NOMO-1 (cell line): Measurements from ENCODE around the gene COL13A1.
A peak's percentile ranks its signal among the peaks of the same experiment; 100 is the strongest.

Experiments
- DNase-seq, 2 experiments: peaks; one replicate each; lab custom pipeline; 2025; ENCODE audit not compliant: unreplicated experiment in 2 of 2; lab: John Stamatoyannopoulos, UW

The COL13A1 gene

GRCh38 chr10:69789164-69789576 is 12.5 kb upstream of the COL13A1 start:
- no peak for DNase-seq

DNA sequence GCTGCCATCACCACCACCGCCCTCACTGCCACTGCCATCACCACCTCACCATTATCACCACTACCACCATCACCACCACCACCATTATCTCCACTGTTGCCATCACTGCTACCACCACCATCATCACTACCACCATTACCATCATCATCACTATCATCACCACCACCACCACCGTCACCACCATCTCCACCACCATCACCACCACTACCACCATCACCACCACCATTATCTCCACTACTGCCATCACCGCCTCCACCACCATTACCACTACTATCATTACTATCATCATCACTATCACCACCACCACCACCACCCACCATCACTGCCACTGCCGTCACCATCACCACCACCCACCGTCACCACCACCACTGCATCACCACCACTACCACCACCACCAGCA is 9.9 kb upstream of the COL13A1 start:
- no peak for DNase-seq

DNA sequence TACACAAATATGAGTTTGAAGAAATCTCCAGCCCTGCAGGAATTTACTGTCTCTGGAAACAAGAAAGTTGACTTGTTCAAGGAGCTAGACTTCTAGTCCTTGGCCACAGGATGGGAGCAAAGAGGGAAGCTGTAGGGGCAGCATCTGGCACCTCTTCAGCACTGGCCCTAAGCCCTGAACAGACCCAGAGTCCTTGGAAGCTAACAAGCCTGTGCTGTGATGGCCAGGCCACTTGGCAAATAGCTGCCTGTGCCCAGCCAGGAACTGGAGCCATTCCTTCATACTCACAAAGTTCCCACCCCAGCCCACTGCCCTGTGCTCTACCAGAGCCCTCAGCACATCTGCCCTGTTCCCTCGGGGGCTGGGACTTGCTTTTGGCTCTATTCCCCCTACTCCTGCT is 9.4 kb upstream of the COL13A1 start:
- no peak for DNase-seq

DNA sequence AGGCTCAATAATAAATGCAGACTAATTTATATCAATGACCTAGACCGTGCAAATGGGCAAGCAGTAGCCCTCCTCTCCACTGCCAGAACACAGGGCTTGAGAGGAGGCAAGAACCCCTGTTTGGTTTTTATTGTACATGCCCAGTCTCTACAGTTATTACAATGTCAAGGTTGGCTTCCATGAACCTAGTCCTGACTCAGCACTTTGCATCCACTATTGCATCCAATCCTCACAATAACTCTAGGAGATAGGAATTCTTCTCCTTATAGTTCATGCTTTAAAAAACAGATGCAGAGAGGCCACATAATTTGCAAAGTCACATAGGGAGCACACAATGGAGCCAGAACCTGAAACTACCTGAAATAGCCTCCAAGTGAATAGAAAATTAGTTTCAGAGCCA is 7.0 kb upstream of the COL13A1 start:
- no peak for DNase-seq

- no peak for DNase-seq
These were observed 6.3 kb upstream of the COL13A1 start for GRCh38 chr10:69795242-69795934.

DNA sequence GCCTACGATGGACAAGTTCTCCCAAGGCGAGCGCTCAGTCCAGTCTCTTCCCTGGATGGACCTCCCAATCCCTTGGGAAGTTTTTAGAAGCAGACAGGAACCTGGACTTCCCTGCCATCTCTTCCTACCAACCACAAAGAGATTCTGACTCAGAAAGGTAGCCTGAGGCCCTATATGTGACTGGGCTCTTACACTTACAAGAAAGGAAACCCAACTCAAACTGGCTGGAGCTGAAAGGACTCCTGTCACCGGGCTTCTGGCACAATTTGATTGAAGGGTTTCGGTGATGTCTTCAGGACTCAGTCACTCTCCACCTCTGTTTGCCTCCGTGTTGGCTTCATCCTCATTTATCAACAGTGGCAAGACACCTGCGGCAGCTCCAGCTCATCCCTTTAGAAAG is 3.7 kb upstream of the COL13A1 start:
- no peak for DNase-seq

DNA sequence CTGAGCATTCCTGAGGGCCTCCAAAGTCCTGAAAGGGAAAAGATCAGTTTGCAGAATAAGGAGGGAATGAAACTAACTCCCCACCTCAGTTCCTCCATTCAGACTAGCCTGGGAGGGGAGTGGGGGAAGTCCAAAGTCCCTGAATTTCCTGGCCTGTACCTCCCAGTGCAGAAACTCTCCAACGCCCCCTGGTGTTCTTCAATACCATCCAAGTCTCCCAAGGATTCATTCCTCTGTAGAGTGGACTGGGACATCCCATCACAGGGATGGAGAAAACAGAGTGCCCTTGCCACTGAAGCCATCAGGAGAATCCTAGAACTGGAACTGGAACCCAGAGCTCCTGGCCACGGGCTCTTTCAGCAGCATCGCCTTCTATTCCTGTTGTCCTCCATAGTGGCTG is 1.6 kb upstream of the COL13A1 start:
- peak; percentile 25 to 55 for DNase-seq

DNA sequence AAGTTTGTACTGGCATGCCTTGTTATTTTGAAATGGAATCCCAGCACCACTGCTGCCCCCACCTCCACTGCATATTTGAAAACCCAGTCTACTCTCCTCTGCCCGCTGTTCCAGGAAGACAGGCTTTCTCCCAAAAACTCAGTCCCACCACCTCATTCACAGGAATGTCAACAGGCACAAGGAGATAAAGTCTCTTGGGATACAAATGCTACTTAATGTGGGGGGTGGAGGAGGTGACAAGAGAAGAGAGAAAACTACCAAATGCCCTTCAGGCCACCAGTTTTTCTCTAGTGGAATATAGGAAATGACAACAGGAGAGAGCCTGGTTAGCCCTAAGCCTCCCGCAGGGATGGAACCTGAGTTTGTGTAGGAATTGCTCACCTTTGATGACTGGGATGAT is 1.0 kb upstream of the COL13A1 start:
- no peak for DNase-seq

DNA sequence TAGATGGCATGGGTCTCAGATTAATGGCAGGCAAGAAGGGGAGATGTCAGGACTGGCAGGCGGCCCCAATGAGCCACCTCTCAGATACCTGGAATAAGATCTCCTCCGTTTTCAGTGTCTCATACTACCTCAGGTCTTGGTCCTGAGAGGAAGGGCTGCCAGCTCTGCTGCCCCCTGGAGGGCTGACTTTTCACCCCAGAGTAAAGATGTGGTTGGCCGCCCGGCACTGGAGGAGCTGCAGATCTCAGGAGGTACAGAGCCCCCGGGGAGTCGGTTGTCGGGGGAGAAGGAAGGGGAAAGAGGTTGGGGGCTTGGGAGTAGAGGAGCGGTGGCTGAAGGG is 642 bp upstream of the COL13A1 start:
- peak; percentile 38 to 60 for DNase-seq

DNA sequence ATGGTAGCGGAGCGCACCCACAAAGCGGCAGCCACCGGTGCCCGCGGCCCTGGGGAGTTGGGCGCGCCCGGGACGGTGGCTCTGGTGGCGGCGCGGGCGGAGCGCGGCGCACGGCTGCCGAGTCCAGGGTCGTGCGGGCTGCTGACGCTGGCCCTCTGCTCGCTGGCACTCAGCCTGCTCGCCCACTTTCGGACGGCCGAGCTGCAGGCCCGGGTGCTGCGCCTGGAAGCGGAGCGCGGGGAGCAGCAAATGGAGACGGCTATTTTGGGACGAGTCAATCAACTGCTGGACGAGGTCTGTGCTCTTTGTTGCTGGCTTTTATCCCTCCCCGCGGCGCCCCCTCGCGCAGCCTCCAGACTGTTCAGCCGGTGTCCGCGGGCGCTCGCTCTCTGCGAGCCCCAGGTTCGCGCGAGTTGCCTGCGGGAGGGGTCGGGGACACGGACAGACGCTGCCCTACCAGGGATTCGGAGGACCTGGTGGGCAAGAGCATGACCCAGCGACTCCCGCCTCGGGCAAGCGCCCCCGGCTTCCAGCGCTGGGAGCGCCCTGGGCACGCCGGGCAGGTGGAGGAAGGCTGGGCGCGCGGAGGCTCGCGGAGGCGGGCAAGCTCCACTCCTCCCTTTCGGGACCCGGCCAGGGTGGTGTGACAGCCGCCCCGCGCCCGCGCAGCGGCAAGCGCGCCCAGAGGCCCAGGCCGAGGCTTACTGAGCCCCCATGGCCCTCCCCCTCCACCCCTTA is 887 bp downstream of the COL13A1 start:
- DNase-seq: no peak

- no peak for DNase-seq
These were observed 2.1 kb downstream of the COL13A1 start for GRCh38 chr10:69803809-69804208.

DNA sequence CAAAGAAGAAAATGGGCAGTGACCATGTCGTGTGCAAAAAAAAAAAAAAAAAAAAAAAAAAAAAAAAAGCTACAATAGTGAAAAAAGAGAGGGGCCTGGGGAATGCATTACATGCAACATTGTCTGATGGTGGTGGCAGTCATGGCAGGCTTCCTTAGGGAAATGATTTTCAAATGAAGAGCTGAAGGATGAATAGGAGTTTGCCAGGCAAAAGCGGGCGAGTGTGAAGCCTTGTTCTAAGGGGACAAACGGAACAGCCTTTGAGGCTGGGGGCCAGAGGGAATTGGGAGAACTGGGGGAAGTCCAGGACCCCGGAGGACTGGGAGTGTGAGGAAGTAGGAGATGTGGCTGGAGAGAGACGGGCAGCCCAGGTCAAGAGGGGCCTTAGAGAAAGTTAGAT is 3.1 kb downstream of the COL13A1 start:
- no peak for DNase-seq

- no peak for DNase-seq
These were observed 5.4 kb downstream of the COL13A1 start for GRCh38 chr10:69807122-69807521.

DNA sequence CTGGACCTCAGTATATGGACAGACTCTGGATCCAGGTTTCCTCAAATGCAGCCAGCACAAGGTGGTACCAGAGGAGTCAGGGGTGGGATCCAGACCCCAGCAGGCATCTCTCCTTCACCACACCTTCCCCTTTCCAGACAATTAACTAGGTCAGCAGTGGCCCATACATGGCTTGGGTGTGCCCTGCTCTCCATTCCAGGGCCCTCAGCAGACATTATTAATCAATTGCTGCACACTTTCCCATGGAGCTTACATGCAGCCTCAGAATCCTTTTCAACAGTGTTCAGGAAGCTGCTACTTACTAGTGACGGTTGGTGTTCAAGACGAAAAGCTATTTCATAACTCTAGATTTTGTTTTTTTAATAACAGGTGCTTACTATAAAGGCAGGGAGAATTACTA is 6.0 kb downstream of the COL13A1 start:
- no peak for DNase-seq

GRCh38 chr10:69809318-69809717 is 7.6 kb downstream of the COL13A1 start:
- DNase-seq: no peak

- no peak for DNase-seq
These were observed 8.4 kb downstream of the COL13A1 start for GRCh38 chr10:69810097-69810496.

- no peak for DNase-seq
These were observed 9.1 kb downstream of the COL13A1 start for GRCh38 chr10:69810675-69811397.

DNA sequence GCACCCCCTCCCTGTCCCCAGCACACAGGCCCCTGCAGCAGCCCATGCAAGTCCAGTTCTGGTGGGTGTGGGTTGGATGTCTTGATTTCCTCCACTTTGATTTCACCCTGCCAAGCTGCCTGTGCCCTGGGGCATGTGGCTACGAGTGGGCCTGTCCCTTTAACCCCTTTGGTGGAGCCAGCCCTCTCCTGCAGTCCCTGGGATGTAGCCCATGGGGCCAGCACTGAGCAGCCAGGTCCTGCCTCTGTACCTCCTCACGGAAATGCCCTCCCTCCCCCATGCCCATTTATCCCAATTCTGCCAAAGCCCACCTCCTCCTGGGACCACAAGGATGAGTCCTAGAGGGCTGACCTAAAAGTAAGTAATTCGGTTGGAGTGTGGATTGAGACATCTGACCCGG is 11.9 kb downstream of the COL13A1 start:
- DNase-seq: no peak

DNA sequence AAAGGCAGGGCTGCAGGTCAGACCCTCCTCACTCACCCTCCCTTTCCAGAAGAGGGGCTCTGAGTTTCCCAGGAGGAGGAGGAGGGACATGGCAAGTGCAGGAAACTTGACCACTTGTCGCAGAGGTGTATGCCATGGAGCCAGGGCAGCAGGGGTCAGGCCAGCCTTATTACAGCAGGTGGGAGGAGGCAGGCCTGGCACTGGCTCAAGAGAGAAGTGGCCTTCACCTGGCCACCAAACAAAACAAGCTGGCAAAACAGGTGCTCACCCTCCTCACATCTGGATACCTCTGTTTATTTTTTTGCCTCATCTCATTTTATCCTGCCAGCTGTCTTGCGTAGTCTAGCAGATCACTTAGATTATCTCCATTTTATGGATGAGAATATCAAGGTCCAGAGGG is 12.5 kb downstream of the COL13A1 start:
- DNase-seq: no peak

DNA sequence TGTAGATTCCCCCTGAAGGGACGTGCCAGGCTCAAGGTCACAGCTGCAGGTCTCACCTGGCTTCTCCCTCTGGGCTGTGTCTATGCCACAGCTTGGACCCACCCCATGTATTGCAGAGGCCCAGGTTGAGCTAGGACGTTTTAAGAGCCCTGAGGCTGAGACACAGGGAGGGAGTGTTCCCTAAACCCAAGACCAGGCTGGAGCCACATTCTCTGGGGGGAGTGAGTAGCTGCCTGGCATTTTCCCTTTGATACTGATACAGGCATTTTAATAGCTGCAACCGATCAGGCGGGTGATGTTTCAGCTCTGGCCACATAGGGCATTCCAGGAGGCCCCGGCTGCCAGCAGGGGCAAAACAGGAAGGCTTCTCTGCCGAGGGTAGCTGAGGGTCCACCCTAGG is 13.4 kb downstream of the COL13A1 start:
- DNase-seq: no peak

GRCh38 chr10:69816521-69816920 is 14.8 kb downstream of the COL13A1 start:
- DNase-seq: peak; percentile 31 to 40

DNA sequence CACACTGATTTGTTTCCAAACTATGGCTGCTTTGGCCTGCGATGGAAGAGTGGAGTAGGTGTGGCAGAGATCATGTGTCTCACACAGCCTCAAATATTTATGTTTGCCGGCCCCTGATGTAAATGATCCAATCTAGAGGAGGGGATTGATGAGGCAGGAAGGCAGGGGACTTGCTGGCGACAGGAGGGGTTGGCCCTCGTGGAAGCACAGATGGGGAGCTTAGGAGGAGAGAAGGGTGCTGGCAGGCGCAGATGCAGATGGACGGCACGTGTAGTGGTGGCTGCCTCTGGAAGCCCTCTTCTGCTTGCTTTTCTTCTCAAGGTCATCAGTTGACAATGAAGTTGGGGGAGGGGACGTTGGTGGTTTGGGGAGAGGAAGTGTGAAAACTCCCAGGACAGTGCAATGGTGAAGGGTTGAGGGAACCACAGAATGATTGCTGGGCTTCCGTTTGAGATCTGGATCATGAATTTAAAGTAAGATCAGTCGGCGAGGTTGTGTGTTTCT is 15.4 kb downstream of the COL13A1 start:
- peak; percentile 60 to 69 for DNase-seq
